ENCODE data around the gene MCCD1. TPM values are rescaled to one million over a fixed set of nuclear protein-coding genes. Genes with fewer than 3 reads are reported as not detected.
"Not testable (repeated sequence)": the region's sequence is repeated elsewhere in the genome, so short reads cannot be mapped to it uniquely, and the experiment has no call there.

MCCD1 gene
- total RNA-seq, 4 donors from 2014 or later, result not detected

- TF ChIP-seq POLR2A (IDR thresholded peaks at IDR 0.05), result peak; percentile 0 to 34
- TF ChIP-seq, protein P1, sequence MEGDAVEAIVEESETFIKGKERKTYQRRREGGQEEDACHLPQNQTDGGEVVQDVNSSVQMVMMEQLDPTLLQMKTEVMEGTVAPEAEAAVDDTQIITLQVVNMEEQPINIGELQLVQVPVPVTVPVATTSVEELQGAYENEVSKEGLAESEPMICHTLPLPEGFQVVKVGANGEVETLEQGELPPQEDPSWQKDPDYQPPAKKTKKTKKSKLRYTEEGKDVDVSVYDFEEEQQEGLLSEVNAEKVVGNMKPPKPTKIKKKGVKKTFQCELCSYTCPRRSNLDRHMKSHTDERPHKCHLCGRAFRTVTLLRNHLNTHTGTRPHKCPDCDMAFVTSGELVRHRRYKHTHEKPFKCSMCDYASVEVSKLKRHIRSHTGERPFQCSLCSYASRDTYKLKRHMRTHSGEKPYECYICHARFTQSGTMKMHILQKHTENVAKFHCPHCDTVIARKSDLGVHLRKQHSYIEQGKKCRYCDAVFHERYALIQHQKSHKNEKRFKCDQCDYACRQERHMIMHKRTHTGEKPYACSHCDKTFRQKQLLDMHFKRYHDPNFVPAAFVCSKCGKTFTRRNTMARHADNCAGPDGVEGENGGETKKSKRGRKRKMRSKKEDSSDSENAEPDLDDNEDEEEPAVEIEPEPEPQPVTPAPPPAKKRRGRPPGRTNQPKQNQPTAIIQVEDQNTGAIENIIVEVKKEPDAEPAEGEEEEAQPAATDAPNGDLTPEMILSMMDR (IDR thresholded peaks at IDR 0.05), result peak; percentile 61 to 90 (median 84)
- H3K4me1 ChIP-seq, result peaks cover 0 to 40% (median 0%) of the 10 kb centered on the region in 4 donors
- no peaks in the 10 kb centered on the region for H3K27me3 ChIP-seq
- H3K4me3 ChIP-seq, result peak overlapping the region; percentile 52 to 66 (median 59)
- H3K9me3 ChIP-seq, result no peaks in the 10 kb centered on the region
- no peaks in the 10 kb centered on the region for H3K36me3 ChIP-seq
- H3K27ac ChIP-seq, result peak overlapping the region; percentile 77 to 83 (median 81)
- peak; percentile 90 to 95 (median 92) for DNase-seq
Measured at GRCh38 chr6:31493875-31494694, 34.7 kb upstream of the MCCD1 start.

DNA sequence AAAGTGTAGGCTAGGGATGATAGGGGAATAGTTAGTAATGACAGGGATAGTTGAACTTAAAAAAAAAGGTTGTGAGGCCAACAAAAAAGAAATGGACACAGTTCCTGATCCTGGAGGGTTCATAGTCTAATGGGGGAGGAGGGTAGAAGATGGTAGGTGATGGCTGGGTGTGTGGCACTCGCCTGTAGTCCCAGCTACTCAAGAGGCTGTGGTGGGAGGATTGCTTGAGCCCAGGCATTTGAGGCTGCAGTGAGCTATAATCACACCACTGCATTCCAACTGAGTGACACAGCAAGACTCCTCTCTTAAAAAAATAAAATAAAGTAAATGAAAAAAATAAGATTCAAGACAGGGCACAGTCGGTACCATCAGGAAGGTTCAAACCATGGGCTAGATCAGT is 33.2 kb upstream of the MCCD1 start:
- H3K4me3 ChIP-seq, result peak overlapping the region in 2 of 4 donors; percentile 53 to 66
- DNase-seq, result peak in 1 of 3 donors; percentile 43
- peak overlapping the region in 3 of 4 donors; percentile 80 to 83 (median 82) for H3K27ac ChIP-seq
- H3K9me3 ChIP-seq, result no peaks in the 10 kb centered on the region
- H3K27me3 ChIP-seq, result no peaks in the 10 kb centered on the region
- no peak for TF ChIP-seq POLR2A (IDR thresholded peaks at IDR 0.05)
- TF ChIP-seq, protein P1 (IDR thresholded peaks at IDR 0.05), result no peak
- H3K36me3 ChIP-seq, result no peaks in the 10 kb centered on the region
- H3K4me1 ChIP-seq, result peaks cover 0 to 43% (median 0%) of the 10 kb centered on the region in 4 donors

GRCh38 chr6:31496826-31497225 is 31.9 kb upstream of the MCCD1 start:
- Histone ChIP-seq H3K27ac (peak overlapping the region in 1 of 4 donors; percentile 88), H3K4me1 (peaks cover 0 to 43% (median 0%) of the 10 kb centered on the region in 4 donors), H3K4me3 (peak overlapping the region in 2 of 4 donors; percentile 64 to 66)
- H3K9me3 ChIP-seq, DNase-seq, H3K27me3 ChIP-seq, H3K36me3 ChIP-seq: not testable (repeated sequence)

GRCh38 chr6:31497531-31498476 is 31.0 kb upstream of the MCCD1 start, which contains the start of gene MICB:
Gene MICB, plus strand, starts transcription at chr6:31498145. Its CDS starts 49 bp downstream, at chr6:31498194.
- H3K36me3 ChIP-seq, result no peaks in the 10 kb centered on the region
- peak; percentile 88 to 95 (median 94) for DNase-seq
- H3K27me3 ChIP-seq, result no peaks in the 10 kb centered on the region
- TF ChIP-seq, protein P1 (IDR thresholded peaks at IDR 0.05), result peak in 3 of 6 experiments; percentile 16 to 22 (median 17)
- peak in 1 of 2 donors; percentile 75 for TF ChIP-seq POLR2A (IDR thresholded peaks at IDR 0.05)
- H3K4me3 ChIP-seq, result peak within 1 kb of the TSS; percentile 56 to 72 (median 65)
- peaks cover 0 to 35% (median 0%) of the 10 kb centered on the region in 4 donors for H3K4me1 ChIP-seq
- H3K9me3 ChIP-seq, result no peaks in the 10 kb centered on the region
- H3K27ac ChIP-seq, result peak within 1 kb of the TSS; percentile 7 to 88 (median 56)

GRCh38 chr6:31498748-31499147 is 30.0 kb upstream of the MCCD1 start:
- peaks cover 0 to 26% (median 0%) of the 10 kb centered on the region in 4 donors for H3K4me1 ChIP-seq
- no peak for DNase-seq
- H3K27me3 ChIP-seq, result no peaks in the 10 kb centered on the region
- peak overlapping the region in 3 of 4 donors; percentile 39 to 72 (median 66) for H3K4me3 ChIP-seq
- no peaks in the 10 kb centered on the region for H3K36me3 ChIP-seq
- no peaks in the 10 kb centered on the region for H3K9me3 ChIP-seq
- TF ChIP-seq, protein P1 (IDR thresholded peaks at IDR 0.05), result no peak
- no peak for TF ChIP-seq POLR2A (IDR thresholded peaks at IDR 0.05)
- no peak overlapping the region for H3K27ac ChIP-seq

GRCh38 chr6:31499648-31500047 is 29.1 kb upstream of the MCCD1 start:
- H3K4me3 ChIP-seq, H3K36me3 ChIP-seq, DNase-seq, H3K9me3 ChIP-seq, H3K27ac ChIP-seq, H3K27me3 ChIP-seq: not testable (repeated sequence)
- H3K4me1 ChIP-seq, result peaks cover 0 to 26% (median 0%) of the 10 kb centered on the region in 4 donors

All from Peyer's patch (tissue), 4 donors.